HG02870 (cell line): ENCODE measurements around the gene UBL7.
"Not testable (repeated sequence)": the region's sequence is repeated elsewhere in the genome, so short reads cannot be mapped to it uniquely, and the experiment has no call there.

Experiments used
- ATAC-seq: cut with Tn5 transposase; IDR thresholded peaks from one replicate; pipeline ENCODE4 v1.9.1; 2021; ENCODE audit warnings: mild to moderate bottlenecking, moderate library complexity; ENCODE audit not compliant: unreplicated experiment

UBL7 gene

DNA sequence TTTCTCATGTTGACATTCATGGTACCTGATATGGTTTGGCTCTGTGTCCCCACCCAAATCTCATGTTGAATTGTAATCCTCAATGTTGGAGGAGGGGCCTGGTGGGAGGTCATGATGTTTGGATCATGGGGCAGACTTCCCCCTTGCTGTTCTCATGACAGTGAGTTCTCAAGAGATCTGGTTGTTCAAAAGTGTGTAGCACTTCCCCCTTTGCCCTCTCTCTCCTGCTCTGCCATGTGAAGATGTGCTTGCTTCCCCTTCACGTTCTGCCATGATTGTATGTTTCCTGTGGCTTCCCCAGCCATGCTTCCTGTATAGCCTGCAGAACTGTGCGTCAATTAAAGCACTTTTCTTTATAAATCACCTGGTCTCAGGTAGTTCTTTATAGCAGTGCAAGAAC lies 3.3 kb upstream of the UBL7 start:
- no peak for ATAC-seq

DNA sequence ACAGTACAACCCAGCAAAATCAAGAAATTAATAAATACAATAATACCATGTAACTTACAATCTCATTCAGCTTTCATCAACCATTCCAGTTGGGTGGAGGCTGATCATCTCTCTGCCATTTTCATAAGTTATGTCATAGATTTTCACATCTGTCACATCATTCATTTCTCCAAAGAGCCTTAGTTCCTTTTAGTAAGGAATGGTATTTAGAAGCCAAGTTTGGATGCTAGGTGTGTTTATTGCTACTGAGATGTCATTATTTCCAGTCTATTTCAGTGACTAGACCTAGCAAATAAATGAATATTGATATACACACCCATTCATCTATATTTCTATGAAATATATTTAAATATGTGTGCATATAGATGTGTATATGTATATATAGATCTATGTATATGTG lies 2.7 kb upstream of the UBL7 start:
- ATAC-seq: no peak

DNA sequence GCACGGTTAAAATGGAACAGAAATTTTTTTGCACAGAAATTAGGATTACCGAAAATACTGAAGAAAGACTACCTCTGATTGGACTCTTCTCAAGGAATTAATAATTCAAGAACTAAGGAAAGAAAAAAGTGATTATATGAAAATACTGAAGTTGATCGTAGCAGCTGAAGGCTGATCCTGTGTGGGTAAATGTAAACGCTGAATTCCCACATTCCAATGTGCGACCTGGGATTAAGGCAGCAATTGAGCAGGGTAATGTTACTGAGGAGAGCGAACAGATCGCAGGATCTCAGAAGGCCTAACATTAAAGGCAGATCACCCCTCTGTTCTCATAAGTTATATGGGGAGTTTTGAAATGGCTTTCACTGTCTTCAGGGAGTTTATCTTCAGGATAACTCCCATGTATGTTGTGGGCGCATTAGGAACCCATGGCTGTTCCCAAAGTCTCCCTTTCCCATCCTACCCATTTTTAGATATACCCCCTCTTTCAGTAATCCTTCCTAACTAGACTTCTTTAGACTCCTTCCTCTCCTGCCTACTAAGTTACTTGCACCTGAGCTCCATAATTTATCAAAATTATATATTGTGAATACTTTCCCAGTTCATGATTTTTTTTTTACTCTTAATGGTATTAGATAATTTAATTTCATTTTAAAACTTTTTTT lies 1.0 kb upstream of the UBL7 start:
- no peak for ATAC-seq

DNA sequence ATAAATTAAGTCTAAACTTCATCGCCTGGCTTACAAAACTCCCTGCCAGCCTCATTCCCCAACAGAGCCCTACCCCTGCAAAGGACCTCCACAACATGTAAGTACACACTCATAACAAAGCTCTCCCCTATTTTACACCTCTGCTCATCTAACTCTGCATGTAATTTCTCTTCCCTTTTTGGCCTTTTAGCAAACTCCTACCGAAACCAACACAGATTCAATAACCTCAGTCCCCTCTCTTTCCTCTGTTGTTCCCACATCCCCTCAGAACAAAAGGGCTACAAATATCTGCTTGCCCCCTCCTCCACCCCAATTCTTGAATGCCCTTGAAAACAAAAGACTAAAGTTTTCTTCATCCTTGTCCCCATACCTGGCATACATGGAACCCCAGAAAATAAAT lies 662 bp downstream of the UBL7 start:
- ATAC-seq: no peak

GRCh38 chr15:74459798-74460197 lies 1.2 kb downstream of the UBL7 start:
- ATAC-seq: not testable (repeated sequence)

GRCh38 chr15:74458473-74458872 lies 2.5 kb downstream of the UBL7 start:
- ATAC-seq: no peak

DNA sequence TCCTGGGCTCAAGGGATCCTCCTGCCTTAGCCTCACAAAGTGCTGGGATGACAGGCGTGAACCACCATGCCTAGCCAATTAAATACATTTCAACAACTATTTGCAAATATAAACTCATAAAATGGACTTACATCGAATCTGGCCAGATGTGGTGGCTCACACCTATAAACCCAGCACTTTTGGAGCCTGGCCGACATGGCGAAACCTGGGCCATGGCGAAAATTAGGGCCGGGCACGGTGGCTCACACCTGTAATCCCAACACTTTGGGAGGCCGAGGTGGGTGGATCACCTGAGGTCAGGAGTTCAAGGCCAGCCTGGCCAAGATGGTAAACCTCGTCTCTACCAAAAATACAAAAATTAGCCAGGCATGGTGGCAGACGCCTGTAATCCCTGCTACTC lies 3.9 kb downstream of the UBL7 start:
- ATAC-seq: not testable (repeated sequence)

GRCh38 chr15:74454764-74455500 lies 6.0 kb downstream of the UBL7 start:
- ATAC-seq: no peak

DNA sequence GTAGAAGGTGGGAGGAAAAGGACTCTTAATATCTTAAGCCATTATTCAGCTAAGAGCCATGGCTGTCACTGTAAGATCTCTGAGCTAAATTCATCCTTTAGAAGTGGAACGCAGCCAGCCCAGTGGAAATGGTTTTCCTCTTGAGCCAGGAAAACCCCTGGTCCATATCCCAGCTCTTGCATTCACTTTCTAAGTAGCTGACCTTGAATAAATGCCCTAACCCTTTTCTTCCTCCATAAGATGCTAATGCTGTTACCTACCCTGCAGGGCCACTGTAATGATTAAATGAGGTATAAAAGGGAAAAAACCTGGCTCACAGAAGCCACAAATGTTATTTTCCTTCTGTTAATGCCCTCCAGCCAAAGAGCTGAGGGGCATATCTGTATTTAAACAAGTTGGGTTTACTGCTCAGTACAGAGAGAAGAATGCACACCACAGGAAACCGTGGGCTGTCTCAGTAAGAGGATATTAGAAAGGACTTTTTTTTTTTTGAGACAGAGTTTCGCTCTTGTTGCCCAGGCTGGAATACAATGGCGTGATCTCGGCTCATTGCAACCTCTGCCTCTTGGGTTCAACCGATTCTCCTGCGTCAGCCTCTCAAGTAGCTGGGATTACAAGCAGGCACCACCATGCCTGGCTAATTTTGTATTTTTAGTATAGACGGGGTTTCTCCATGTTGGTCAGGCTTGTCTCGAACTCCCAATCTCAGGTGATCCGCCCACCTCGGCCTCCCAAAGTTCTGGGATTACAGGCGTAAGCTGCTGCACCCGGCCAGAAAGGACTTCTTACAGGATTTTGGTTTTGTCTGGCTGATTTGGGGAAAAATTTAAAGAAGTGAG lies 6.8 kb downstream of the UBL7 start:
- no peak for ATAC-seq

DNA sequence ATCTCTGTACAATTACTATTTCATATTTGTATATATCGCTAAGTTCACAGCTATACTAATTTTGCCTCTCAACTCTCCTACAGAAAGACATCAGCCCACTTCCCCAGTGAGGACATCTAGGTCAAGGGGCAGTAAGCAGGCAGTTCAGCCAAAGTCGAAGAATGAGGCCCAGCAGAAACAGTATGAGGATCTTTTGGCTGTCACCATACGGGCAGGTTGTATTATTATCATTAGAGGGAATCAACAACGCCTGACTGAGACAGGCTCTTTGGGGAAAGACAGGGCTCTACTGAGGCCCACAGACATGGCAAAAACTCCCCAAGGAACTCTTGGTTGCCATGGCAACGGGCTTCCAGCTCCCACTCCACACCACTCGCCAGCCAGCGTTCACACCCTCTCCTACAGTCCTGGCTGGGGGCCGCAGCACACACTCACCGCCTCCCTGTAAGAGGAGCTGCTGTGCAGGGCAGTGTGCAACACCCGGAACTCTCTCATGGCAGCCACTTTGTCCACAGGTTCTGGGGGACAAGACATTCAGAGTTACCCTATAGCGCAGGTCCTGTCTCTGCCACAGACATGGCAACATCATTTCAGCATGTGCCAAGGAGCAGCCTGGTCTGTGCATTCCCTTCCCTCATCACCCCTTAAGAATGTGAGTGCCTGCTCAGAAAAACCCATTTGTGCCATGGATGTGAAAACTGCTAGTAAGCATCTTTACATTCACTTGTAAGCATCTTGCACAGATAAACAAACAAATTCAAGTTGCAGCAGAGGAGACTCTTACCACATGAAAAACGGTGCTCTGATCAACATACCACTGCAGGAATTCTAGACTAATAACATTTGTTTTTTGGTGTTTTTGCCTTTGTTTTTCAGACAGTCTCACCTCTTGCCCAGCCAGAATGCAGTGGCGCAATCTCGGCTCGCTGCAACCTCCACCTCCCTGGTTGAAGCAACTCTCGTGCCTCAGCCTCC lies 8.8 kb downstream of the UBL7 start:
- no peak for ATAC-seq

- no peak for ATAC-seq
These were observed 9.6 kb downstream of the UBL7 start for GRCh38 chr15:74451322-74451721.

DNA sequence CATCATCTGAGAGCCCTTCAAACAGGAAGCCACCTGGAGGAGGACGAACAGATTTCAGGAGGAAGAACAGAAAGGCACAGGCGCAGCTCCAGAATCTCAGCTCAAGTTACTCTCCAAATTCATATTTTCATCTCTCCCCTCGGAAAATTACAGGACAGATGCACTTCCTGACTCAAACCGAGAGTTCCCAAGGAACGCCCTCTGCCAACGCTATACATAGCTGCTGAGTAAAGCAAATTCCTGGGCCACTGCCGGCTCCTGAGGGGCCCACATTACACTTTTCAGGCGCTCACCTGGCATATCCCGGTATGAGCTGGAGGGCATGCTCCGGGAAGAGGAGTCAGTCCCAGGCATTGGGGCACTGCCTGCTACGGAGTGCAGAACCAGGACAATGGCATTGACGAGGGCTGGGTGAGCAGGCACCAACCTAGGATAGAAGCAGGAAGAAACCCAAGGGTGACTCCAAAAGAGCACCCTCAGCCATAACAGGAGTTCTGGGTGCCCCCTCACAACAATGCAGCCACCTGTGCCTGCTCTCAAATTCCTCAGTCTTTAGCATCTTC lies 11.2 kb downstream of the UBL7 start:
- ATAC-seq: no peak

GRCh38 chr15:74449095-74449494 lies 11.9 kb downstream of the UBL7 start:
- ATAC-seq: no peak

- ATAC-seq: no peak
These were observed 14.9 kb downstream of the UBL7 start for GRCh38 chr15:74445816-74446763.

- ATAC-seq: no peak
These were observed 16.6 kb downstream of the UBL7 start for GRCh38 chr15:74444106-74445062.

- ATAC-seq: no peak
These were observed 17.7 kb downstream of the UBL7 start for GRCh38 chr15:74443100-74443909.

DNA sequence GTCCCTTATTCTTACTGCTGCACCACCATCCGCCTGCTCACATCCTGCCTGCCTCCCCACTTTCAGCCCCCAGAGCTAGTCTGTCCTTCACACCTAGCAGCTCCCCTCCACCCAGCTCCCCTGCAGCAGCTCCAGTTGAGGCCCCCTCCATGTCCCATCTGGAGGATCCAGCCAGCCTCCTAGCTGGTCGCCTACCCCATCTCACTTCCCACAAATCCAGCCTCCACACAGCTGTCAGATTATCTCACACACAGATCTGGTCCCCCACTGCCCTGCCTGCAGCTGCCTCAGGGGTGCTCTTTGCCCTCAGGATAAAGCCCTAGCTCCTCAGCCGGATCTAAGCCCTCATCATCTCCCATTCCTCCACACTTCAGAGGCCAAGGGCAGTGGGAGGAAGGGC lies 18.4 kb downstream of the UBL7 start:
- ATAC-seq: no peak
